Raji (cell line): Measurements from ENCODE around the gene STMP1.

ENCODE experiments used
- POLR2A ChIP-seq: IDR thresholded peaks from 2 replicates; pipeline ENCODE4 v1.6.1; 2011; ENCODE audit warnings: low read depth, low read length, control low read depth; ENCODE audit not compliant: insufficient read depth

Gene STMP1

DNA sequence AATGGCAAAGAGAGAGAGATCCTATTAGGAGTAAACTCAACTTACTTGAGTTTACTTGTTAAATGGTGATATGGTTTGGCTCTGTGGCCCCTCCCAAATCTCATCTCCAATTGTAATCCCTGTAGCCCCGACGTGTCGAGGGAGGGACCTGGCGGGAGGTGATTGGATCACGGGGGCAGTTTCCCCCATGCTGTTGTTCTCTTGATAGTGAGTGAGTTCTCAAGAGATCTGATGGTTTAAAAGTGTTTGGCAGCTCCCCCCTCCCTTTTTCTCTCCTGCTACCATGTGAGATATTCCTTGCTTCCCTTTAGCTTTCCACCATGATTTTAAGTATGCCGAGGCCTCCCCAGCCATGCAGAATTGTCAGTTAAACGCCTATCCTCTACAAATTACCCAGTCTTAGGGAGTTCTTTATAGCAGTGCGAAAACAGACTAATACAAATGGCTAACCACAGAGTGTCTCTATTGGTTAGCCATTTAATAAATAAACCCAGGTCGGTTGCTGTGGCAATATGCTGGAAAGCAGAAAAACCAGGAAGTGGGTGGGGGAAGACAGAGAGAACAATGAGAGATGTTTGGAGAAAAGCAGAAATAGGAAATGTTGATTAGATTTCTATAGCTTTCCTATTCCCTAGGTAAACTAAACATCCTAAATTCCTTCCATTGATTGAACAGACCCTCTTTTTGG, 3.0 kb upstream of the STMP1 start:
- TF ChIP-seq POLR2A: no peak

DNA sequence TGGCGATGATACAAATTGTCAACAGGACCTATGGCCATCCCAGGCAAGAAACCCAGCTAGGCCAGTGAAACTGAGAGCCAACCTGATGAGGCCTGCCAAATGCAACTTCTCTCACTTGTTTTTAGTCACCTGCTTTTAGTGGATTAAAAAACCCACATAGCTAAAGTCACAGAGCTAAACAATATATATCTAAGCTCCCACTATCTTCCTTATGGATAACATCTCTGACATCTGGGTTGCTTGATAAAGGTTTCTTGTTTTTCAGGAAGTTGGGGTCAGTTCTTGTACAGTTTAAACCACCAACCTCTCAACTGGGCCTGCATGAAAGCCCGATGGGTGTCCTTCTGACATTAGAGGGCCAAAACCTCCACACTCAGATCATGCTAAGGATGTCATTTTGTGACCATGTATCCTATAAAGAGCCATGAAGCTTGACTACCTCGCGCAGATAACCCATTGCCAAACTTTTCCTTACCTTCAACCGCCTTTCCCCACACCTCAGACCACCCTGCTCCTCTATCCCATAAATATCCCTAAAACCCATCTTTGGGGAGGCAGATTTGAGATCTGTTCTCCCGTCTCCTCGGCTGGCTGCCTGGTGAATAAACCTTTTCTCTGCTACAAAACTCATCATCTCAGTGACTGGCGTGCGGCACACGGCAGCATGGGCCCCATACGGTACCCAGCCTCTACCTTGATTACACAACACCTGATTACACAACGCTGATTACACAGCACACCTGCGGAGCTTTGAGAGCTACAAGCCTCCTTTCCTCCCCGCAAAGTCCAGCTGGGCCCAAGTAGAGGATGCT, 797 bp upstream of the STMP1 start:
- no peak for TF ChIP-seq POLR2A

DNA sequence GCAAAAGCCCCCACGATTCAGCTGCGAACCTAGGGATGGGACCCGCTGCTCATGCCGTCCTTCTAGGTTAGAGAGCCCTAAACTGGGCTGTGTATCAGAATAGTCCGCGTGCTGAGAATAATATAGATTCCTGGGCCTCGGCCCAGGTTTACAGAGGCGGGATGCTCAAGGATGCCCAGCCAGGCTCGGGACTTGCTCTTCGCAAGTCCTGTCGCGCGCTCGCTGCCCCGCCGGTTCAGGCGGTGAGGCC, 266 bp upstream of the STMP1 start:
- no peak for TF ChIP-seq POLR2A

DNA sequence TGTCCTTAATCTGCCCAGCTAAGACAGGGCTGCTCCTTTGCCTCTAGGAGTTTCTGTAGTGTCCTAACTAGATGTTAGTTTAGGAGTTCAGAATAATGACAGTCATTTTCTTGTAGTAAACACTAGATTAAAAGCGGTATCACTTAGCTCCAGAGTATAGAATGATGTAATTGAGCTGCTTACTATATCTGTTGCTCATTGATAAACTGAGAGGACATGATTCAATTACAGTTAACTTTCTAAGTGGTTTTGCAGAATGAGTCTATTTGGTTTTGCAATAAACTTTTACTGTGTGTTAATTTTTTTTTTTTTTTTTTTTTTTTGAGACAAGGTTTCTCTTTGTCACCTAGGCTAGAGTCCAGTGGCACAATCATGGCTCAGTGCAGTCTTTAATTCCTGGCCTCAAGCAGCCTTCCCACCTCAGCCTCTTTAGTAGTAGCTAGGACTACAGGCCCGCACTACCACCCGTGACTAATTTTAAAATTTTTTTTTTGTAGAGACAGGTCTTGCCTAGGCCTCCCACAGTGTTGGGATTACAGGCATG, 1.8 kb downstream of the STMP1 start:
- no peak for TF ChIP-seq POLR2A

DNA sequence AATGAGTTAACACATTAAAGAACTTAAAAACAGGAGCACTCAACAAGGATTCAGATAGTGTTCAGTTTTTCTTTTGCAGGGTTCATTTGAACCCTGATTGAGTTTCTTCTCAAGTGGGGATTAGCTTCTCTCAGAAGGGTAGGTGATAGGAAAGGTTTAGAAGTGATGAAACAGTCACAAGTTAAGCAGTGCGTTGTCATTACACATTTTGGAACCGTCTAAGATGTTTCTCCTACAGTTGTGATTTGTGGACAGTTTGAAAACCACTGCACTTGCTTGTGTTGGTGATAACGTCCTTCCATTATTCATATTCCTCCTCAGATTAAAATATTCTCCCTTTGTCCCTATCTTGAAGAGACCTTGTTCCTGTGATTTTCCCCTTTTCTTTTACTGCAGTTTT, 2.7 kb downstream of the STMP1 start:
- TF ChIP-seq POLR2A: no peak

DNA sequence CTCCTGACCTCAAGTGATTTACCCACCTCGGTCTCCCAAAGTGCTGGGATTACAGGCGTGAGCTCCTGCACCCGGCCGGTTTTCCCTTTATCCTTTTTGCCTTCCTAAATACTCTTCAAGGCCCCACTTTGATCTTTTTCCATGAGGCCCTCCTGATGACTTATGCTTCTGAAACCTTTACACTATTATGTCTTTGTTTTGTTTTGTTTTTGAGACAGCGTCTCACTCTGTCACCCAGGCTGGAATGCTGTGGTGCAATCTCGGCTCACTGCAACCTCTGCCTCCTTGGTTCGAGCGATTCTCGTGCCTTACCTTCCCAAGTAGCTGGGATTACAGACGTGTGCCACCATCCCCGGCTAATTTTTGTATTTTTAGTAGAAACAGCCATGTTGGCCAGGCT, 3.8 kb downstream of the STMP1 start:
- no peak for TF ChIP-seq POLR2A

DNA sequence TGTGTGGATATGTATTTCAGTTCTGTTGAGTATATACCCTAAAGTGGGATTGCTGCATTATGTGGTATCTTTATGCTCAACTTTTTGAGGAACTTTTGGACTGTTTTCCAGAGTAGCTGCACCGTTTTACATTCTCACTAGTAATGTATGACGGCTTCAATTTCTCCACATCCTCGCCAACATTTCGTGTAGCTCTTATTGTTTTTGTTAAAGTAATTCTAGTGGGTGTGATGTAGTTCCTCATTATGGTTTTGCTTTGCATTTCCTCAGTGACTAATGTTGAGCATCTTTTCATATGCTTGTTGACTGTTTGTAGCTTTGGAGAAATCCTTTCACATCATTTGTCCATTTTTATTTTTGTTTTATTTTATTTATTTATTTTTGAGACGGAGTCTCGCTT, 4.5 kb downstream of the STMP1 start:
- no peak for TF ChIP-seq POLR2A

DNA sequence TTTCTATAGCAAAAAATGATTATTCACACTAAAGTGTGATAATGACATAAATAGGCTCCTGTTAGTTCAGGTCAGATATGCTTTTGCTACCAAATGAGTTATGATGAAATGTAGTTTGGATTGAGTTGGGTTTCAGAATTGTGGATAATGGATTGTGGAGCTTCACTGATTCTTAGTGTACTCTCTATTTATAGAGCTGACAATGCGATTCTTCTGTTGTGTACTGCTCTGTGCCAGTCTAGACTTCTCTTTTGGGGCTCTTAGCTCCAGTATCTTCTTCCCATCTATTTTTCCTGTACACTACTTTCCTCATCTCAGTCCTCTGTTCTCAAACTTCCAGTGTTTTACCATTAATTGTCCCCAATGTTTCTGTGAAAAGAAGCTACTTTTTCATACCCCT, 7.5 kb downstream of the STMP1 start:
- no peak for TF ChIP-seq POLR2A

DNA sequence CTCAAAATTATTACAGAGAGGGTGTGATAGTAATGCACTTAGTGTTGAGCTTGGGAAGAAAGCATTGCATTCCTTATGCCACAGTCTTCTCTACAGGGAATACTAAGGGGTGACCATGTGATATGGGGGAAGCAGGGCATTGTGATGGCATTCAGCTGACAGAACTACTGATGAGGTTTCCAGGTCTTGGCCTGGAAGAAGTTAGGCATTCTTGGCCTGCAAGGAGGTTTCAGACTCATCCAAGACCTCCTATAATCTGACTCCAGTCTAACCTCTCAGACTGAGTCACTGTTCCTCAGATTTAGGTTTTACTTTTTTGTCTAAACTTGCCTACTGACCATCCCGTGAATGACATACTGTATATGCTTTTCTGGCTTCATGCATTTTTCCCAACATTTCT, 7.9 kb downstream of the STMP1 start:
- TF ChIP-seq POLR2A: no peak

DNA sequence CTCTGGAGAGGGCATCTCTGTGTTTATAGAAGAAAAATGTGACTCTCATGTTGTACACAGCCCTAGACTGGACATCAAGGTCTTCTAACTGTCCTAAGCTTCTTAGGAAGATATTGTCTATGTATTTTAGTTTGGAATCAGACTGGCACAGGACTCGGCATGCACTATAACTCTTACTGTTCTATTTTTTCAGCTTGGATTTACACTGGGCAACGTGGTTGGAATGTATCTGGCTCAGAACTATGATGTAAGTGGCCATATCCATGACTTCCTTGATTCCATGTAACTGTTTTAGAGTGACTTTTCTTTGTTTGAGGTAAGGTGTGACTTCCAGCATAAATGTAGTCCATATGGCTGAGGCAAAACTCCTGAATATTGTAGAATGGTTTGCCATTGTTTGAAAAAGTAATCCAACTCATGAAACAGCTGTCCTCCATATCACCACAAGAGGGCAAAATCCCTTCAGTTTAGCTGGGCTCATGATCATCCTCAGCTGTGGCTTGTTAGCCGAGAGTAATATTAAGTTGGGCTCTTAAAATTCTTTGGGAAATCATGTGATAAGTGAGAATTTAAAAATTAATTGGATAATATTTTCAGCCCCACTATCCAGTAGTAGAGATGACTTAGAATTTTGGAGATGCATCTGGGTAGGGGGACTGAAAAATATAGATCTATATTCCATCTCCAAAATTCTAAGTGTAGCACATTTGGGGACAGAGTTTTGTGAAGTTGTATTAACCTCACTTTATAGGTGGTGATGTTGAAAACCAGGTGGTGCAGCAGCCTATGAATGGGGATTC, 10.4 kb downstream of the STMP1 start:
- no peak for TF ChIP-seq POLR2A

DNA sequence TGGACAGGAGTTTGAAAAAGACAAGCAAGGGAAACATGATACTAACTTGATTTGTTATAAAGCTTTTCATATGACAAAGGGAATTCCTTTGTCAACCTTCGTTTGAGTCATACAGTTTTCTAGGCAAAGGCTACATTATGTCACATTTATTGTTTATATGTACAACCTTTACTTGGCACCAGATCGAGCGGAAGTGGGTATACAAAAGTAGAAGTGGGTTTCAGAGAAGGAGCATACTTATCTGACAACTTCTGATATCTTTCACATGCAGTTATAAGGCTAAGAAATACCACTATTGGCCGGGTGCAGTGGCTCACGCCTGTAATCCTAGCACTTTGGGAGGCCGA, 11.0 kb downstream of the STMP1 start:
- no peak for TF ChIP-seq POLR2A

DNA sequence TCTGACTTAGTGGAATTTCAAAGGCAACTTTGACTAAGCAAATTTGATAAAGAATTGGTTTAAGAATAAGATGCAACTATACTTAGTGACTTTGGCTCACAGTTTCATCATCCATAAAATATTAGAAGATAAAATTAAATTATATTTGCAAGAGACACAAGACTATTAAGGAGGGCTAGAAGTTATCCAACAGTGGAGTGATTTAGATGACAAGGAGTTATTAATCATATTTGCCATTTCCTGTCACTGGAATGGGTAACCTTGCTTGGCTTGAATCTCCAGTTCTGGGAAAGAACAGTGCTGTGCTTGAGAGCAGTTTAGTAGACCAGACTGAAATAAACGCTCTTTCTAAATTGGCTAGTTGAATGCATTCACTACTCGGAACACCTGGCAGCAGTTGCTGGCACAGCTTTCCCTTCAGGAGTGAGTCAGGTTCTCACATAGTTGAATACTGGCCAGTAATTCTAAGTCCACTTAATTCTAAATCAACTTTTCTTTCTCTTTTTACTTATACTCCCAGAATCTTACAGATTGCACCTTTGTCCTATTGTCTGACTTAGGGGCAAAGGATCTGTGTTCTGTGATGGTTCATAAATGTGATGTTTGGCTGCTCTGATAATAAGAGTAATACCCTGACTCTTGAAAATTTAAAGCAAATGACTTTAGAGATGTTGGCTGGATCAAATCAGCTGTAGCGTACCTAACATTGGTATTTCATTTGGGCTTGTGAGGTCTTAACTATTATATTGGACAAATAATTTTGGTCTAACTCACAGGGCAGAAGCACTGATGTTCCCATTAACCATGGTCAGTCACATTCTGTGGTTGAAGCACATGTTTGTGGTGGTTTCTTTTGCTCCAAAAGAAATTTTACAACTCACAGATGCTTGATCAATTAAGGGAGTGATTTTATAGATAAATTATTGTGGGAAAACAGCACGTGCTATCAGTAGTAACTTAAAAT, 16.6 kb downstream of the STMP1 start:
- TF ChIP-seq POLR2A: no peak

DNA sequence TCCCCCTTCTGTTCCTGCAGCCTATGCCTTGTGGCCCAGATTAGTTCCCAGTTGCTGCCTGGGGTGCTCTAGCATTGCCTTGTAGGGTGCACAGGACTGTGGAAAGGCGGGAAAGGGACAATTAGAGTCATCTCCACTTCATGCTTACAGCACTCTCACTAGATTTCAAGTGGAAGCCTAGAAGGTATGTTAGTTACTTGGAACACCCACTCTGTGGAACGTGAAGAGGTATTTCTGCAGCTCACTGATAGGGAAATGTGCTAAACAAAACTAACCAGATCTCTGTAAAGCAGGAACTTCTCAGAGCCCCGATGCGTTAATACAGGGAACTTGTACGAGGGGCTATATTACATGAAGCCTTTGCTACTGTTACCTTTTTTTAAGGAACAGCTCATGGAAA, 19.4 kb downstream of the STMP1 start:
- no peak for TF ChIP-seq POLR2A

DNA sequence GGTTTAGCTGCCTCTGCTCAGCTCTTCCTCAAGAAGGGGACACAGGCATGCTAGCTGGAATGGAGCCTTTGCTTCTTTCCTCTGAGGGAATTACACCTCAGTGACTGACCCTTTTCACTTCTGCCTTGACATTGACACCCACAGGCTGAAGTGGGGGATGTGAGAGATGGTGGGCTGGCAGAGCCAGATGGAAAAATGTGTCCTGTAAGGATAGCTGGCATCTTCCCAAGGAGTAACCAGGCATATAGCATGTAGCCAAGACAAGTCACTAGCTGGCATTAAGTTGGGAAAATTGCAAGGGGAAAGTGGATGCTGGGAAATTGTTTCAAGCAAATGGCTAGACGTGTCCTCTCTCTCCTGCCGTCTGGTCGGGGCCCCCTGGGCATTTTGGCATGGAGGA, 19.9 kb downstream of the STMP1 start:
- no peak for TF ChIP-seq POLR2A

DNA sequence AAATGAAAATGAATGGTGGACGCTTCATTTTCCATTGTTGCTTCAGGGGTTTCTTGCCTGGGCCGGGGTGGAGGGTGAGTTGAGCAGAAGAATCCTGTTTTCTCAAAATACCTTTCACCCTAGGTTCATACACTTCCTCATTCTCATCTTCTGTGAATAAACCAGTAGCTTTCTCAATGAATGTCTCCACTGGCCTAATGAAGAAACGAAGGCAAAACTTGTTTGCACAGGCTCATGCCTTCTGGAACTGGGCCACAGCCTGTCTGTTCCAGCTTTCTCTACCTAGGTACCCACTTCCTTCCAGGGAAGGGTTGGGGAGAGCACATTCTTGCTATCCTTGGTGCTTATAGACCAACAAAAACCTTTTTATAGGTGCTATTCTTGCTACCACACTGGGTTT, 21.3 kb downstream of the STMP1 start:
- no peak for TF ChIP-seq POLR2A

DNA sequence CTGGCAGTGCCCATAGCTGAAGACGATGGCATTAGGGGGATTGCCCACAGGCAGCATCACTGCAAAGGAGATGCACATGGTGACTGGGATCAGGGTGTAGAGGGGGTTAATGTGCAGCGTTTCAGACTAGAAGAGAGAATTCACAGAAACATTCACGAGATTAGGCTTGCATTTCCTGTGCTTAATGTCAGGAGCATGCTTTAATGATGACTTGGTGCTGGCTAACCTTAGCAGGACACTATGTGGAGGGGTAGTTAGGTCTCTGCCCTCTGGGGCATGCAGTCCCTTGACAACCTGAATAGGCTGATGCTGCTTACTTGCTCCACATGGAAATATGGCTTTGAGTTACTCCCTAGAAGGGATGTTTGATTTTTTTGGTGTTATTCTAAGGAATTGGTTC, 21.8 kb downstream of the STMP1 start:
- TF ChIP-seq POLR2A: no peak

DNA sequence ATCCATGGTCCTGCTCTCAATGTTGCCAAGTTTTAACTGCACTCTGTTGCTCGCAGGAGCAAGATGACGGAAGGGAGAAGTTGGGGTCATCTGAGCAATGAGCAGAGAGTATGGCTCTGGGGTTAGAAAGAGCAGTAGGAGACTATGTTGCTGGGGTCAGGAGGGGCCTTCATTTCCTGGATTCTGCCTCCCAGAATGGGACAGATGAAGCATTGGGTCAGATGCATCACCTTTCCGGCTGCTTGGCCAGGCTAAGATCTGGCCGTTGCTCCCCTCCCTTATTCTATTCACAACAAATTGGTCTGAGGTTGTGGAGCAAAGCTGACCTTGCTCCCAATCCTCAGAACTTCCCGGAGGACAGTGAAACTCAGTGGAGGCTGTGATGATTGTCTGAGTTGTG, 22.4 kb downstream of the STMP1 start:
- TF ChIP-seq POLR2A: no peak
